ENCODE results near the gene LIN9.
"Not testable (repeated sequence)": the region's sequence is repeated elsewhere in the genome, so short reads cannot be mapped to it uniquely, and the experiment has no call there.

LIN9 gene

GRCh38 chr1:226276077-226276682 lies 32.8 kb downstream of the LIN9 start:
- H3K36me3 Mint-ChIP-seq = peaks cover 2% of the 10 kb centered on the region
- peaks cover 5% of the 10 kb centered on the region for H3K4me1 Mint-ChIP-seq
- ATAC-seq (ENCODE audit: low read depth) (no peak), DNase-seq (ENCODE audit: low spot score in 2 of 2) (no peak)
- no peaks in the 10 kb centered on the region for H3K27me3 Mint-ChIP-seq
- H3K9me3 Mint-ChIP-seq = no peaks in the 10 kb centered on the region
- H3K27ac Mint-ChIP-seq = no peak overlapping the region
- no peak overlapping the region for H3K4me3 Mint-ChIP-seq

GRCh38 chr1:226274138-226274537 lies 34.8 kb downstream of the LIN9 start:
- Mint-ChIP-seq H3K4me1 (no peaks in the 10 kb centered on the region), H3K27ac (no peak overlapping the region), H3K36me3 (peaks cover 2% of the 10 kb centered on the region), H3K9me3 (no peaks in the 10 kb centered on the region), H3K27me3 (no peaks in the 10 kb centered on the region), H3K4me3 (no peak overlapping the region)
- no peak for ATAC-seq (ENCODE audit: low read depth)
- no peak for DNase-seq (ENCODE audit: low spot score in 2 of 2)

- DNase-seq (ENCODE audit: low spot score in 2 of 2); H3K4me1 Mint-ChIP-seq; ATAC-seq (ENCODE audit: low read depth); H3K27ac Mint-ChIP-seq; H3K9me3 Mint-ChIP-seq; H3K36me3 Mint-ChIP-seq; H3K4me3 Mint-ChIP-seq; H3K27me3 Mint-ChIP-seq: not testable (repeated sequence)
Measured at GRCh38 chr1:226272233-226272902, 36.6 kb downstream of the LIN9 start.

GRCh38 chr1:226268421-226269124 lies 40.4 kb downstream of the LIN9 start:
- H3K36me3 Mint-ChIP-seq = peaks cover 5% of the 10 kb centered on the region

DNA sequence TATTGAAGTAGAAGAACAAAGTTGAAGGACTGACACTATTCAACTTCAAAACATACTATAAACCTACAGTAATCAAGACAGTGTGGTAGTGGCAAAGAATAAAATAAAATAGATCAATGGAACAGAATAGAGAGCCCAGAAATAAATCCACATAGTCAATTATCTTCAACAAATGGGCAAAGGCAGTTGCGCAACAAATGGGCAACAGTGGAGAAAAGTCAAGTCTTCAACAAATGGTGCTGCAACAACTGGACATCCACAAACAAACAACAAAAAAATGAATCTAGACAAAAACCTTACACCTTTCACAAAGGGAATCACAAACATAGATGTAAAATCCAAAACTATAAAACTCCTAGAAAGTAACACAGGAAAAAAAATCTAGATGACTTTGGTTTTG lies 47.1 kb downstream of the LIN9 start:
- ATAC-seq (ENCODE audit: low read depth) (no peak), DNase-seq (ENCODE audit: low spot score in 2 of 2) (no peak)
- no peaks in the 10 kb centered on the region for H3K4me1 Mint-ChIP-seq
- peaks cover 22% of the 10 kb centered on the region for H3K36me3 Mint-ChIP-seq
- peaks cover 8% of the 10 kb centered on the region for H3K9me3 Mint-ChIP-seq
- no peak overlapping the region for H3K4me3 Mint-ChIP-seq
- no peaks in the 10 kb centered on the region for H3K27me3 Mint-ChIP-seq
- H3K27ac Mint-ChIP-seq = no peak overlapping the region

More at GRCh38 chr1:226268421-226269124, 40.4 kb downstream of the LIN9 start:
- Mint-ChIP-seq H3K27ac (no peak overlapping the region), H3K4me1 (no peaks in the 10 kb centered on the region), H3K4me3 (no peak overlapping the region), H3K27me3 (no peaks in the 10 kb centered on the region), H3K9me3 (no peaks in the 10 kb centered on the region)
- ATAC-seq (ENCODE audit: low read depth) (no peak), DNase-seq (ENCODE audit: low spot score in 2 of 2) (no peak)

GRCh38 chr1:226255380-226255779 lies 53.6 kb downstream of the LIN9 start:
- no peak for ATAC-seq (ENCODE audit: low read depth)
- DNase-seq (ENCODE audit: low spot score in 2 of 2) = no peak

GRCh38 chr1:226253933-226254332 lies 55.0 kb downstream of the LIN9 start:
- peaks cover 11% of the 10 kb centered on the region for H3K36me3 Mint-ChIP-seq
- peaks cover 6% of the 10 kb centered on the region for H3K4me1 Mint-ChIP-seq
- H3K4me3 Mint-ChIP-seq = no peak overlapping the region
- no peak for ATAC-seq (ENCODE audit: low read depth)
- DNase-seq (ENCODE audit: low spot score in 2 of 2) = no peak
- no peak overlapping the region for H3K27ac Mint-ChIP-seq
- no peaks in the 10 kb centered on the region for H3K27me3 Mint-ChIP-seq
- no peaks in the 10 kb centered on the region for H3K9me3 Mint-ChIP-seq

More at GRCh38 chr1:226255380-226255779, 53.6 kb downstream of the LIN9 start:
- Mint-ChIP-seq H3K36me3 (peaks cover 15% of the 10 kb centered on the region), H3K4me1 (peaks cover 1% of the 10 kb centered on the region), H3K4me3 (no peak overlapping the region), H3K27me3 (no peaks in the 10 kb centered on the region), H3K27ac (no peak overlapping the region), H3K9me3 (peaks cover 5% of the 10 kb centered on the region)

DNA sequence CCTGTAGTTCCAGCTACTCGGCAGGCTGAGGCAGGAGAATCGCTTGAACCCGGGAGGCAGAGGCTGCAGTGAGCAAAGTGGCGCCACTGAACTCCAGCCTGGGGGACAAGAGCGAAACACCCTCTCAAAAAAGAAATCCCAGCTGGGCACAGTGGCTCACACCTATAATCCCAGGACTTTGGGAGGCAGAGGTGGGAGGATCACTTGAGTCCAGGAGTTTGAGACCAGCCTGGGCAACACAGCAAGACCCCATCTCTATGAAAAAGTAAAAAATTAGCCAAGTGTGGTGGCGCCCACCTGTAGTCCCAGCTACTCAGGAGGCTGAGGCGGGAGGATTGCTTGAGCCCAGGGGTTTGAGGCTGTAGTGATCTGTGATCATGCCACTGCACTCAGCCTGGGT lies 56.1 kb downstream of the LIN9 start:
- H3K27me3 Mint-ChIP-seq, H3K36me3 Mint-ChIP-seq: not testable (repeated sequence)

DNA sequence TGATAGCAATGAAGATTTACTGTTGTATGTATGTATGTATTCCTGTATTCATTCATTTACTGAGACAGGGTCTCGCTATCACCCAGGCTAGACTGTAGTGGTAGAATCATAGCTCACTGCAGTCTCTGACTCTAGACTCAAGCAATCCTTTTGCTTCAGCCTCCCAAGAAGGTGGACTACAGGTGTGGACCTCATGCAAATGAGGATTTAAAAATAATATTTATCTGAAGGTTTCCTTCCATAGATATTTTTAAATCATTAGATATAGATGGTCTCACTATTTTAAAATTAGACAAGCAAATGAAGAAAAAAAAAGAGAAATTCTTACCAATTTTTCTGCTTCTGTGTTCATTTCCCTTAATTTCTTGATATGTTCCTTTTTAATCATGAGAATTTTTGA lies 58.5 kb downstream of the LIN9 start:
- H3K4me3 Mint-ChIP-seq = no peak overlapping the region
- H3K36me3 Mint-ChIP-seq = peaks cover 9% of the 10 kb centered on the region
- ATAC-seq (ENCODE audit: low read depth) (no peak), DNase-seq (ENCODE audit: low spot score in 2 of 2) (no peak)
- no peaks in the 10 kb centered on the region for H3K27me3 Mint-ChIP-seq
- H3K27ac Mint-ChIP-seq = no peak overlapping the region
- H3K4me1 Mint-ChIP-seq = peaks cover 9% of the 10 kb centered on the region
- no peaks in the 10 kb centered on the region for H3K9me3 Mint-ChIP-seq

More for the DNA sequence above, 56.1 kb downstream of the LIN9 start:
- not testable (repeated sequence) for DNase-seq (ENCODE audit: low spot score in 2 of 2); H3K27ac Mint-ChIP-seq; H3K4me1 Mint-ChIP-seq; H3K9me3 Mint-ChIP-seq; ATAC-seq (ENCODE audit: low read depth); H3K4me3 Mint-ChIP-seq

GRCh38 chr1:226248796-226249195 lies 60.2 kb downstream of the LIN9 start:
- DNase-seq (ENCODE audit: low spot score in 2 of 2) = no peak
- no peaks in the 10 kb centered on the region for H3K27me3 Mint-ChIP-seq
- no peak overlapping the region for H3K27ac Mint-ChIP-seq
- no peaks in the 10 kb centered on the region for H3K9me3 Mint-ChIP-seq
- H3K4me1 Mint-ChIP-seq = peaks cover 9% of the 10 kb centered on the region
- ATAC-seq (ENCODE audit: low read depth) = no peak
- H3K36me3 Mint-ChIP-seq = peaks cover 10% of the 10 kb centered on the region
- no peak overlapping the region for H3K4me3 Mint-ChIP-seq

GRCh38 chr1:226248091-226248490 lies 60.9 kb downstream of the LIN9 start:
- no peak for DNase-seq (ENCODE audit: low spot score in 2 of 2)

GRCh38 chr1:226239421-226239820 lies 69.5 kb downstream of the LIN9 start:
- no peak overlapping the region for H3K27ac Mint-ChIP-seq
- no peaks in the 10 kb centered on the region for H3K9me3 Mint-ChIP-seq
- ATAC-seq (ENCODE audit: low read depth) (no peak), DNase-seq (ENCODE audit: low spot score in 2 of 2) (no peak)
- H3K27me3 Mint-ChIP-seq = no peaks in the 10 kb centered on the region
- H3K4me3 Mint-ChIP-seq = no peak overlapping the region
- H3K4me1 Mint-ChIP-seq = no peaks in the 10 kb centered on the region
- H3K36me3 Mint-ChIP-seq = peaks cover 12% of the 10 kb centered on the region

More at GRCh38 chr1:226248091-226248490, 60.9 kb downstream of the LIN9 start:
- Mint-ChIP-seq H3K27ac (no peak overlapping the region), H3K4me3 (no peak overlapping the region), H3K27me3 (no peaks in the 10 kb centered on the region), H3K36me3 (peaks cover 10% of the 10 kb centered on the region), H3K4me1 (peaks cover 9% of the 10 kb centered on the region), H3K9me3 (no peaks in the 10 kb centered on the region)
- no peak for ATAC-seq (ENCODE audit: low read depth)

GRCh38 chr1:226236826-226237225 lies 72.1 kb downstream of the LIN9 start:
- H3K27me3 Mint-ChIP-seq = no peaks in the 10 kb centered on the region
- H3K36me3 Mint-ChIP-seq = peaks cover 12% of the 10 kb centered on the region
- DNase-seq (ENCODE audit: low spot score in 2 of 2) (no peak), ATAC-seq (ENCODE audit: low read depth) (no peak)
- H3K27ac Mint-ChIP-seq = no peak overlapping the region
- H3K4me3 Mint-ChIP-seq = no peak overlapping the region
- H3K9me3 Mint-ChIP-seq = no peaks in the 10 kb centered on the region
- H3K4me1 Mint-ChIP-seq = peaks cover 5% of the 10 kb centered on the region

GRCh38 chr1:226233806-226234205 lies 75.2 kb downstream of the LIN9 start:
- peak overlapping the region; percentile 46 for H3K4me3 Mint-ChIP-seq
- H3K9me3 Mint-ChIP-seq = no peaks in the 10 kb centered on the region
- ATAC-seq (ENCODE audit: low read depth) (no peak), DNase-seq (ENCODE audit: low spot score in 2 of 2) (no peak)
- no peak overlapping the region for H3K27ac Mint-ChIP-seq
- H3K36me3 Mint-ChIP-seq = peaks cover 12% of the 10 kb centered on the region
- no peaks in the 10 kb centered on the region for H3K27me3 Mint-ChIP-seq
- H3K4me1 Mint-ChIP-seq = peaks cover 5% of the 10 kb centered on the region
